DOHH2 (cell line): Measurements from ENCODE around the gene HERC3.

Experiments
- H3F3A ChIP-seq: fragments of 200-600 bp; sonication (generic), shearing (Covaris generic); 2 replicates; pipeline ENCODE4 v1.6.0; 2016; ENCODE audit warnings: antibody characterized with exemption, mild to moderate bottlenecking; ENCODE audit not compliant: control insufficient read depth, insufficient read depth
- H3K27ac ChIP-seq: fragments of 200-600 bp; sonication (generic); 2 replicates; pipeline ENCODE4 v1.5.1; 2014; ENCODE audit warnings: low read depth, mild to moderate bottlenecking, low read length, moderate library complexity
- H3K27me3 ChIP-seq: fragments of 200-600 bp; sonication (generic); 2 replicates; pipeline ENCODE4 v1.6.1; 2014; ENCODE audit warnings: mild to moderate bottlenecking, low read length, mixed read lengths; ENCODE audit not compliant: control insufficient read depth
- H3K36me3 ChIP-seq: fragments of 200-600 bp; sonication (generic); 2 replicates; pipeline ENCODE4 v1.6.1; 2014; ENCODE audit warnings: mild to moderate bottlenecking, low read length, moderate library complexity, mixed read lengths; ENCODE audit not compliant: control insufficient read depth
- H3K4me1 ChIP-seq: fragments of 200-600 bp; sonication (generic); 2 replicates; pipeline ENCODE4 v1.6.1; 2014; ENCODE audit warnings: mild to moderate bottlenecking, low read length, mixed read lengths; ENCODE audit not compliant: control insufficient read depth
- H3K4me2 ChIP-seq: fragments of 200-600 bp; sonication (generic); 2 replicates; pipeline ENCODE4 v1.6.0; 2014; ENCODE audit warnings: mild to moderate bottlenecking, low read length, moderate library complexity
- H3K4me3 ChIP-seq: fragments of 200-600 bp; sonication (generic); 2 replicates; pipeline ENCODE4 v1.5.1; 2014; ENCODE audit warnings: mild to moderate bottlenecking, low read length, mixed read lengths
- H3K79me2 ChIP-seq: fragments of 200-600 bp; sonication (generic); 2 replicates; pipeline ENCODE4 v1.6.1; 2014; ENCODE audit warnings: mild to moderate bottlenecking, low read length, mixed read lengths; ENCODE audit not compliant: control insufficient read depth
- H3K9me2 ChIP-seq: fragments of 200-600 bp; sonication (generic); replicated peaks from 2 replicates; pipeline ENCODE4 v1.6.1; 2014; ENCODE audit warnings: mild to moderate bottlenecking, low read length, mixed read lengths; ENCODE audit not compliant: control insufficient read depth
- H3K9me3 ChIP-seq: fragments of 200-600 bp; sonication (generic); 2 replicates; pipeline ENCODE4 v1.6.1; 2014; ENCODE audit warnings: antibody characterized with exemption, low read length, mixed read lengths; ENCODE audit not compliant: control insufficient read depth, insufficient read depth
- H4K20me1 ChIP-seq: fragments of 200-600 bp; sonication (generic); 2 replicates; pipeline ENCODE4 v1.6.0; 2014; ENCODE audit warnings: low read depth, mild to moderate bottlenecking, antibody characterized with exemption, low read length, moderate library complexity; ENCODE audit not compliant: control insufficient read depth, insufficient read depth
- CTCF ChIP-seq: fragments of 200-600 bp; sonication (generic); IDR thresholded peaks from one replicate; pipeline ENCODE4 v1.5.1; 2014; ENCODE audit warnings: antibody characterized with exemption, mild to moderate bottlenecking, low read depth, low read length; ENCODE audit not compliant: poor library complexity, severe bottlenecking
- EZH2phosphoT487 ChIP-seq: fragments of 200-600 bp; sonication (generic); IDR thresholded peaks from 2 replicates; pipeline ENCODE4 v1.6.1; 2017; ENCODE audit warnings: borderline replicate concordance, mild to moderate bottlenecking, antibody characterized with exemption, low read length, moderate library complexity, mixed read lengths

The HERC3 gene

DNA sequence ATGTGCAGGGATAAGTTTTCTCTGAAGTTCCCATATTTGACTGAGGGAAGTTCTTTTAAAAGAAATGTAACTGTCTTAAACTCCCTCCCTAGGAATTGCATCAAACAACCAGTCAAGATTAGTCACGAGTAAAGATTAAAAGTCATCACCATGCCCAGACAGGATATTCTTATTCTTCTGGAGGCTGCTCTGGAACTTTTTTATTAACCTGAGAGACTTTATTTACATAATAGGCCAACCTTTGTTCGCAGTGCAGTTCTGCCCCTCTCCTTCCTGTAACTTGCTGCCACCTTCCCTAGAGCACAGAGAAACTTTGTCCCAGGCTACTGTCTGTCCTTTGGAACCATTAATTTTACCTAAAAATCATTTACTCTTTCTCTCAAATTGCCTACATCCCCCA, 9.8 kb upstream of the HERC3 start:
- Histone ChIP-seq H3K4me1 (no peaks in the 10 kb centered on the region), H3K4me2 (no peak overlapping the region), H3K79me2 (no peaks in the 10 kb centered on the region), H3K27me3 (no peaks in the 10 kb centered on the region), H3F3A (no peaks in the 10 kb centered on the region), H3K9me2 (no peaks in the 10 kb centered on the region), H4K20me1 (no peaks in the 10 kb centered on the region), H3K9me3 (no peaks in the 10 kb centered on the region), H3K27ac (no peak overlapping the region), H3K36me3 (no peaks in the 10 kb centered on the region), H3K4me3 (no peak overlapping the region)
- no peak for TF ChIP-seq CTCF
- TF ChIP-seq EZH2phosphoT487: no peak

GRCh38 chr4:88583631-88584470, 8.4 kb upstream of the HERC3 start:
- H3K27me3 ChIP-seq: no peaks in the 10 kb centered on the region
- no peaks in the 10 kb centered on the region for H3K36me3 ChIP-seq
- no peaks in the 10 kb centered on the region for H3K9me2 ChIP-seq
- TF ChIP-seq EZH2phosphoT487 (no peak), CTCF (no peak)
- H3K27ac ChIP-seq: no peak overlapping the region
- H3K4me3 ChIP-seq: no peak overlapping the region
- H3K79me2 ChIP-seq: no peaks in the 10 kb centered on the region
- H3K4me1 ChIP-seq: no peaks in the 10 kb centered on the region
- no peaks in the 10 kb centered on the region for H4K20me1 ChIP-seq
- H3K9me3 ChIP-seq: no peaks in the 10 kb centered on the region
- no peaks in the 10 kb centered on the region for H3F3A ChIP-seq
- H3K4me2 ChIP-seq: no peak overlapping the region

DNA sequence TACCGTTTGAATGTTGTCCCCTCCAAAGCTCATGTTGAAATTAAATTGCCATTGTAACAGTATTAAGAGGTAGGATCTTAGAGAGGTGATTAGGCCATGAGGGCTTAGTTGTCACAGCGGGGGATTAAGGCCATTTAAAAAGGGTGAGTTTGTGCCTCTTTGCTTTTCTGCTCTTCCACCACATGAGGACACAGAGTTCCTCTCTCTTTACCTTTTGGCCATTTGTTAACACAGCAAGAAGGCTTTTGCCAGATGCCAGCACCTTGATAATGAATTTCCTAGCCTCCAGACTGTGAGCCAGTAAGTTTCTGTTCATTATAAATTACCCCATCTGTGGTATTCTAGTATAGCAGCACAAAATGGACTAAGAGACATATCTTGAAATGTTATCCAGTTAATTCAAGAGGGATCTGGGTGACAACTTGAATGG, 7.8 kb upstream of the HERC3 start:
- H3K4me2 ChIP-seq: no peak overlapping the region
- H3K9me3 ChIP-seq: no peaks in the 10 kb centered on the region
- no peaks in the 10 kb centered on the region for H3K9me2 ChIP-seq
- H3K27me3 ChIP-seq: no peaks in the 10 kb centered on the region
- TF ChIP-seq EZH2phosphoT487: no peak
- no peak for TF ChIP-seq CTCF
- no peak overlapping the region for H3K4me3 ChIP-seq
- no peak overlapping the region for H3K27ac ChIP-seq
- no peaks in the 10 kb centered on the region for H3K79me2 ChIP-seq
- H3F3A ChIP-seq: no peaks in the 10 kb centered on the region
- H4K20me1 ChIP-seq: no peaks in the 10 kb centered on the region
- no peaks in the 10 kb centered on the region for H3K36me3 ChIP-seq
- H3K4me1 ChIP-seq: no peaks in the 10 kb centered on the region
